Ishikawa (cell line): ENCODE data around the gene ARHGEF5.

Source experiments
- CEBPB ChIP-seq: IDR thresholded peaks from 2 replicates; pipeline ENCODE4 v1.6.1; 2012
- CREB1 ChIP-seq: IDR thresholded peaks from 2 replicates; pipeline ENCODE4 v1.6.1; 2012; ENCODE audit warnings: low read depth
- EGR1 ChIP-seq: IDR thresholded peaks from 2 replicates; pipeline ENCODE4 v1.6.1; 2012
- EP300 ChIP-seq: IDR thresholded peaks from 2 replicates; pipeline ENCODE4 v1.6.1; 2012; ENCODE audit warnings: borderline replicate concordance
- FOXM1 ChIP-seq: IDR thresholded peaks from 2 replicates; pipeline ENCODE4 v1.6.1; 2012; ENCODE audit warnings: low read depth, borderline replicate concordance
- MAX ChIP-seq: IDR thresholded peaks from 2 replicates; pipeline ENCODE4 v1.6.1; 2012
- NFIC ChIP-seq: IDR thresholded peaks from 2 replicates; pipeline ENCODE4 v1.6.1; 2012
- RAD21 ChIP-seq: IDR thresholded peaks from 2 replicates; pipeline ENCODE4 v1.6.1; 2012; ENCODE audit warnings: low read depth
- REST ChIP-seq: IDR thresholded peaks from 2 replicates; pipeline ENCODE4 v1.6.1; 2012; ENCODE audit warnings: low read depth, mild to moderate bottlenecking
- TAF1 ChIP-seq: IDR thresholded peaks from 2 replicates; pipeline ENCODE4 v1.6.1; 2012; ENCODE audit warnings: low read depth, mild to moderate bottlenecking
- TCF12 ChIP-seq: IDR thresholded peaks from 2 replicates; pipeline ENCODE4 v1.6.1; 2012; ENCODE audit warnings: low read depth
- TEAD4 ChIP-seq: IDR thresholded peaks from 2 replicates; pipeline ENCODE4 v1.6.1; 2012
- YY1 ChIP-seq: IDR thresholded peaks from 2 replicates; pipeline ENCODE4 v1.6.1; 2012; ENCODE audit warnings: low read depth
- ZBTB7A ChIP-seq: IDR thresholded peaks from 2 replicates; pipeline ENCODE4 v1.6.1; 2012; ENCODE audit warnings: low read depth

GRCh38 chr7:144404946-144405345, 49.7 kb downstream of the ARHGEF5 start:
- TF ChIP-seq MAX, result no peak
- TF ChIP-seq CREB1, result no peak
- TF ChIP-seq FOXM1, result no peak
- no peak for TF ChIP-seq RAD21
- TF ChIP-seq YY1, result no peak
- TF ChIP-seq CEBPB, result no peak
- no peak for TF ChIP-seq TCF12
- no peak for TF ChIP-seq TAF1
- TF ChIP-seq REST, result no peak
- no peak for TF ChIP-seq NFIC
- TF ChIP-seq EP300, result no peak
- no peak for TF ChIP-seq EGR1
- no peak for TF ChIP-seq TEAD4
- no peak for TF ChIP-seq ZBTB7A
